Neural cell (in vitro differentiated cells): ENCODE results near the gene RPS6KA2.

Source experiments
- CTCF ChIP-seq: fragments of 450-650 bp; IDR thresholded peaks from 2 replicates; pipeline ENCODE4 v1.5.1; 2014; ENCODE audit warnings: antibody characterized with exemption, mild to moderate bottlenecking, moderate library complexity; ENCODE audit not compliant: poor library complexity, severe bottlenecking
- EP300 ChIP-seq: fragments of 450-650 bp; conservative IDR thresholded peaks from 2 replicates; pipeline ENCODE4 v1.6.1; 2014; ENCODE audit warnings: antibody characterized with exemption, mild to moderate bottlenecking, moderate library complexity; ENCODE audit not compliant: poor library complexity, severe bottlenecking
- EZH2 ChIP-seq: fragments of 200-600, 300-800 bp; shearing (Covaris generic), sonication (generic); IDR thresholded peaks from 2 replicates; pipeline ENCODE4 v1.6.1; 2014; ENCODE audit warnings: antibody characterized with exemption, low read length, borderline replicate concordance, mild to moderate bottlenecking; ENCODE audit not compliant: insufficient read depth, poor library complexity, severe bottlenecking
- POLR2AphosphoS5 ChIP-seq: IDR thresholded peaks from 2 replicates; pipeline ENCODE4 v1.6.1; 2012
- RAD21 ChIP-seq: fragments of 450-650 bp; conservative IDR thresholded peaks from 2 replicates; pipeline ENCODE4 v1.6.1; 2014; ENCODE audit warnings: antibody characterized with exemption, mild to moderate bottlenecking, moderate library complexity
- REST ChIP-seq: IDR thresholded peaks from 2 replicates; pipeline ENCODE4 v1.6.1; 2012; ENCODE audit warnings: borderline replicate concordance
- SMC3 ChIP-seq: fragments of 450-650 bp; conservative IDR thresholded peaks from 2 replicates; pipeline ENCODE4 v1.6.1; 2014; ENCODE audit warnings: antibody characterized with exemption, mild to moderate bottlenecking, moderate library complexity; ENCODE audit not compliant: poor library complexity

DNA sequence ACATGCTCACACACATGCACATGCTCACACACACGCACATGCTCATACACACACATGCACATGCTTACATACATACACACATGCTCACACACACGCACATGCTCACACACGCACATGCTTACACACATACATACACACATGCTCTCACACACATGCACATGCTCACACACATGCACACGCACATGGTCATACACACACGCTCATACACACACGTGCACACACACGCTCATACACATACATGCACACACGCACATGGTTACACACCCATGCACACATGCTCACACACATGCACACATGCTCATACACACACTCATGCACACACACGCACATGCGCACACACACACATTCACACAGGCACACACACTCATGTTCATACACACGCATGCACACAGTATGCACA, 20.8 kb upstream of the RPS6KA2 start:
- TF ChIP-seq CTCF (no peak), REST (no peak), POLR2AphosphoS5 (no peak), SMC3 (no peak), RAD21 (no peak), EP300 (no peak), EZH2 (no peak)
